Measurements from ENCODE around the gene IL17A.
A peak's percentile ranks its signal among the peaks of the same experiment; 100 is the strongest.

IL17A gene

DNA sequence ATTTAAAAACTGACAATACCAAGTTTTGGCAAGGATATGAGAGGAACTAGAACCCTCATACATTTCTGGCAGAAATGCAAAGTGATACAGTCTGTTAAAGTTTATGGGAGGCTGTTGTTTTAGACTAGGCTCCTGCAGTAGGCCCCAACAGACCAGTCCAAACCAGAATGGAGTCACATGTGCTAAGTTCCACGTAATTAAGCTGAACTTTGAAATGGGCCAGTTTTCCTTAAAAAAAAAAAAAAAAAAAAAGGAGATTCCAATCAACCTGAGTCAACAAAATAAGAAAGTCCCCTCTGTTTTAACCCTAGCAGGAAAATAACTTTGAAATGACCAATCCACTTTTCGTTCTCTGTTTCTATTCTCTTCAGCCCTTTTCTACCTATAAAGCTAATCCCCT is 31.6 kb downstream of the IL17A start:
- DNase-seq: no peak

DNA sequence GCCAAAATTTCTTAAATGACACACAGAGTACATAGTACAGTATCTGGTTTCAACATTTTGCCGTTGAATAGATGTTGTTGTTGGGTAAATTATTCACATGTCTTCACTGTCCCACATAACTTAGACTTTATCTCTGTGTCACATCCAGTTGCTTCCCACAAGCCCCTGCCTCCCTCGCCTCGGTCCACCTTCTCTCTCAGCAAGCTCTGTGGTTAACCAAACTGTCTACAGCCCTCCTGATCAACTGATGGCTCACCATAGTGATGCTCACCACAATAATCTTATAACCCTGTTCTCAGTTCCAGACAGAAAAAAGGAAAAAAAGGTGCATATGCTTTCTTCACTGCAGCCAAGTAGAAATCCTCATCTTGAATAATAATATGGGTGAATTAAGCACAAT is 35.1 kb downstream of the IL17A start:
- DNase-seq: peak; percentile 69

DNA sequence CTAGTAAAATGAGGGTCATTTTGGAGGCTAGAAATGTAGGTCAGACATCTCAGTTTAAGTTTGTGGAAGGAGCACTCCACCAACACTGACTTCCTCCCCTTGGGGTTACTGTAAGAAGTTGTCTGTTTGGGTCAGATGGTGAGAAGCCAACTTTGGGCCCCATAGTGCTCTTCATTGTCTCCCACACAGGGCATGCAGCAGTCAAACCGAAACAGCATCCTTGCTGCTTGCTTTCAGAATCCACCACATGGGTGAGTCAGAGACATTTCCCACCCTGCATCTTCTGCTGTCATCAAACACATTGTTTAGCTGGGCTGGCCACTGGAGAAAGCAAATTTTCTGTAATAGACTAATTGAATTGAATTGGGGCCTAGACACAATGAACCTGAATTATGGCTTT is 41.3 kb downstream of the IL17A start:
- no peak for DNase-seq

DNA sequence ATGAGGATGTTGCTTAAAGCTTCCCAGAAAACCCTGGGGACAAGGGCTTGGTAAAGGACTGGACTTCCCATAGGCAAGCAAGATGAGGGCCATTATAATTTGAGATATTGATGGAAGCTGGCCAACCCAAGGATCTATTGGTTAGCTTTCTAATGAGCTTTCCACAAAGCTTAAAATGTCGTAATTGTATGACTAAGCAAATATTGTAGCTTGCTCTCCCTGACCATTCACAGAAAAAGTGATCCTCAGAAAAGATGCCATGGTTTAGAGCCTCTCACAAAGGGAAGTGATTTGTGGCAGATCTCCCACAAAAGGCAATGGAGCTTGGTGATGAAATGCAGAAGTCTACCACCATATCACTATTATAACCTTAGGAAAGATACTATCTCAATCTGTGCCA is 44.5 kb downstream of the IL17A start:
- DNase-seq: no peak

DNA sequence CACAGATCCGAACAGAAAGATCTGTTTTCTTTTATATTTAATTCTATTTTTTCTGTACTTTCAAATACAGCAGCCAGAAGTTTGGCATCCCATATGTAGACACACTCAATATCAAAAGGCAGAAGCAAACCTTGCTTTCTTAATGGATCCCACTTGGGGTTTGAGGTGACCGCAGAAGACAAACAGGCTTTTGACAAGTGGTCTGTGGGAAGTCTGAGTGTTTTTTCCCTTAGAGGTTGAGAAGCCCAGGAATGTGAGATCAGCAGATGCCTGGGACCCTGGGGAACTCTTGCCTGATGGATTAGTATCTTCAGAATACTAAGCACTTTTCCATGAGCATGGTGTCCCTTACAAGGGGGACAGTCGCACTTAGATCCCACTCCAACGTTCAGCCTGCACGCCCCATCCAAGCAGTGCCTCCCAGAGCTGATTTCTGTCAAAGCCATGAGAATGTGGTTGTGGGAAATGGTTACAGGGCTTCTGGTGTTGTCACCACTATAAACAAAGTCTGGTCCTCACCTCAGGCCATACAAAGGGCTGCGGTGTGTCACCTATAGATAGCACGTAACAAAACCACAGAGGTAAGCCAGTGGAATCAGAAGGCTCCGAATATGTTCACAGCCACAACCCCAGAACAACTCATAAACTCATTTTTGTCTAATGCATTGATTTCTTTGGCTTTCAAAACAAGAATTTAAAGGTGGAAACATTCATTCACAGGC is 45.4 kb downstream of the IL17A start:
- no peak for DNase-seq

DNA sequence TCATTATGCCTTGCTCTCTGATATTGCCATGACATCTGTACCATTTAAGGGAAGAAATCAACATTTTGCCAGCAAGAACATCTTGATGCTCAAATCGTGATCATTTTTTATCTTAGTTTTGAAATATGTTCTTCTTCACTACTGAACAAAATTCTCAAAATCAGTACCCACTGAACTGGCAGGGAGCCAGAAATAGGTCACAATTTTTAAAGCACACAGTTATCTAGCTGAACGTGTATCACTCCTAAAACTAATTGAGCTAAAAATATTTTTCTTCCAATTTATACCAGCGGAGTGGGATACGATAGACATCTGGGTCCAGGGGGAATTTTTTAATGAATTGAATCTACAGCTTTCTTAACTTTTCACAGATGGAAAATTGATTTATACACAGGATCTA is 46.8 kb downstream of the IL17A start:
- no peak for DNase-seq

DNA sequence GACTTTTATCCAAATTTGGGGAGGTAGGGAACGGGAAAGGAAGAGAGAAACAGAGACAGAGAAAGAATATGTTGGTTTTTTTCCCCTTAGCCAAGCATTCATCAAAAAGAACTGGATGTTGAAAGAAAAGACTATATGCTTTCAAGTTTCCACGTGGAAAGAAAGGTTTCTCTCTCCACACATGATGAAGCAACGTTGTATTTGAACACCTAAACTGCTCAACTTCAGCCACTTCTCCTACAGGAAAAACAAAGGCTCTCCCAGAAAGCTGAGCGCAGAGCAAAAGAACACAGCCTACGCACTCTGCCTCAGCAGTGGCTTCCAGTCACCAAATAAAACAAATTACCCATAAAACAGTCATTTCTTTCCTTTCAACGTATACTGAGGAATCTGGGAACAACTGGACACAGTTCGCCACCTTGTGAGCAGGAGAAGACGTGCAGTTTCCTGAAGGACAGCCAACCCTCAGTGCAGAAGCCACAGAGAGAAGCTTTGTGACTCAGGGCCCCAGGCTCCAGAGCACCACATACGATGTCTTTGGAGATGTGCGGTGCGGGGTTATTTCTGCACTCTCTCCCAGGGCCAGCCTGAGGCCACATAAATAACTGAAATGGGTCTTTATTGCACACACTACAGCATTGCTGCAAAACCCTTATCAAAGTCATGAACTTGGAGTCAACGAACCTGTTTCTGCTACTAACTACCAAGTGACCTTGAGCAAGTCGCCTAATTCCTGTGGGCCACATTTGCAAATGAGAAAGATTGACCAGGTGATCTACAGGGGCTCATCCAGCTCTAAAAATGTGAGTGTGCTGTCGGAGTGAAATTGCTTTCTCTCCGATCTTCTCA is 48.0 kb downstream of the IL17A start:
- no peak for DNase-seq

Data from KG1 (cell line).